ENCODE results near the gene CDC42BPG.

CDC42BPG gene

GRCh38 chr11:64859542-64860414 lies 15.3 kb upstream of the CDC42BPG start:
- H3K36me3 ChIP-seq (ENCODE audit: control insufficient read depth, low read length), result peaks cover 76% of the 10 kb centered on the region
- no peaks in the 10 kb centered on the region for H3K27me3 ChIP-seq (ENCODE audit: control insufficient read depth, low read length)
- H4K20me1 ChIP-seq (ENCODE audit: control insufficient read depth, insufficient read depth, low read depth, low read length), result no peaks in the 10 kb centered on the region
- no peaks in the 10 kb centered on the region for H3K9me3 ChIP-seq (ENCODE audit: control insufficient read depth, insufficient read depth, low read length)
- peak overlapping the region; percentile 90 for H3K4me2 ChIP-seq (ENCODE audit: low read length)
- H3K27ac ChIP-seq (ENCODE audit: low read depth, low read length), result peak overlapping the region; percentile 96
- H3K4me1 ChIP-seq (ENCODE audit: control insufficient read depth, low read length), result peaks cover 98% of the 10 kb centered on the region
- no peak for TF ChIP-seq CTCF (IDR thresholded peaks at IDR 0.05; ENCODE audit: low read depth, low read length, poor library complexity, severe bottlenecking)
- no peak for TF ChIP-seq EZH2phosphoT487 (IDR thresholded peaks at IDR 0.05; ENCODE audit: borderline replicate concordance, low read length)
- H3K4me3 ChIP-seq (ENCODE audit: low read length), result peak overlapping the region; percentile 64
- no peaks in the 10 kb centered on the region for H3K9me2 ChIP-seq (replicated peaks; ENCODE audit: control insufficient read depth, low read length)
- peaks cover 82% of the 10 kb centered on the region for H3K79me2 ChIP-seq (ENCODE audit: control insufficient read depth, low read length)
- peaks cover 49% of the 10 kb centered on the region for H3F3A ChIP-seq (ENCODE audit: control insufficient read depth, insufficient read depth)

GRCh38 chr11:64858467-64859263 lies 14.2 kb upstream of the CDC42BPG start:
- H3K79me2 ChIP-seq (ENCODE audit: control insufficient read depth, low read length), result peaks cover 83% of the 10 kb centered on the region

GRCh38 chr11:64857485-64857884 lies 13.0 kb upstream of the CDC42BPG start:
- Histone ChIP-seq H3K9me3 (ENCODE audit: control insufficient read depth, insufficient read depth, low read length) (no peaks in the 10 kb centered on the region), H3K4me2 (ENCODE audit: low read length) (no peak overlapping the region), H3K27me3 (ENCODE audit: control insufficient read depth, low read length) (no peaks in the 10 kb centered on the region), H3K79me2 (ENCODE audit: control insufficient read depth, low read length) (peaks cover 76% of the 10 kb centered on the region), H3K9me2 (replicated peaks; ENCODE audit: control insufficient read depth, low read length) (no peaks in the 10 kb centered on the region), H3K4me1 (ENCODE audit: control insufficient read depth, low read length) (peaks cover 98% of the 10 kb centered on the region), H4K20me1 (ENCODE audit: control insufficient read depth, insufficient read depth, low read depth, low read length) (no peaks in the 10 kb centered on the region), H3K36me3 (ENCODE audit: control insufficient read depth, low read length) (peaks cover 81% of the 10 kb centered on the region), H3K4me3 (ENCODE audit: low read length) (no peak overlapping the region), H3K27ac (ENCODE audit: low read depth, low read length) (peak overlapping the region; percentile 3; the same call in 1 of the 2 replicates), H3F3A (ENCODE audit: control insufficient read depth, insufficient read depth) (peaks cover 41% of the 10 kb centered on the region)
- no peak for TF ChIP-seq EZH2phosphoT487 (IDR thresholded peaks at IDR 0.05; ENCODE audit: borderline replicate concordance, low read length)
- no peak for TF ChIP-seq CTCF (IDR thresholded peaks at IDR 0.05; ENCODE audit: low read depth, low read length, poor library complexity, severe bottlenecking)

More at GRCh38 chr11:64858467-64859263, 14.2 kb upstream of the CDC42BPG start:
- Histone ChIP-seq H3K9me3 (ENCODE audit: control insufficient read depth, insufficient read depth, low read length) (no peaks in the 10 kb centered on the region), H3K9me2 (replicated peaks; ENCODE audit: control insufficient read depth, low read length) (no peaks in the 10 kb centered on the region), H3K27ac (ENCODE audit: low read depth, low read length) (peak overlapping the region; percentile 96), H3K27me3 (ENCODE audit: control insufficient read depth, low read length) (no peaks in the 10 kb centered on the region), H3K36me3 (ENCODE audit: control insufficient read depth, low read length) (peaks cover 81% of the 10 kb centered on the region), H3K4me3 (ENCODE audit: low read length) (peak overlapping the region; percentile 64), H3K4me2 (ENCODE audit: low read length) (peak overlapping the region; percentile 90), H3F3A (ENCODE audit: control insufficient read depth, insufficient read depth) (peaks cover 42% of the 10 kb centered on the region), H4K20me1 (ENCODE audit: control insufficient read depth, insufficient read depth, low read depth, low read length) (no peaks in the 10 kb centered on the region), H3K4me1 (ENCODE audit: control insufficient read depth, low read length) (peaks cover 98% of the 10 kb centered on the region)
- no peak for TF ChIP-seq EZH2phosphoT487 (IDR thresholded peaks at IDR 0.05; ENCODE audit: borderline replicate concordance, low read length)
- no peak for TF ChIP-seq CTCF (IDR thresholded peaks at IDR 0.05; ENCODE audit: low read depth, low read length, poor library complexity, severe bottlenecking)
